GM12892 (cell line): ENCODE results near the gene PRKAR1B.

Experiments used
- POLR2AphosphoS5 ChIP-seq: IDR thresholded peaks from 2 replicates; pipeline ENCODE4 v1.6.1; 2011; ENCODE audit warnings: low read depth, low read length, control low read depth
- TAF1 ChIP-seq: IDR thresholded peaks from 2 replicates; pipeline ENCODE4 v1.6.1; 2011; ENCODE audit warnings: low read depth, mild to moderate bottlenecking, control low read depth, low read length, borderline replicate concordance

GRCh38 chr7:517774-518629 lies 209.1 kb downstream of the PRKAR1B start:
- TF ChIP-seq TAF1 (no peak), POLR2AphosphoS5 (no peak)
